ENCODE data around the gene FBXW8.

Gene FBXW8

GRCh38 chr12:116884871-116885270, 25.9 kb upstream of the FBXW8 start:
- no peak for DNase-seq (ENCODE audit: low spot score)
- in situ Hi-C loops (cut with MboI; ENCODE audit: low sequenced_read_pairs, unreplicated experiment): no loop called here
- TF ChIP-seq CTCF (IDR thresholded peaks at IDR 0.05; ENCODE audit: borderline replicate concordance, control extremely low read depth, extremely low read depth, insufficient read depth, missing control alignments): no peak

- no peak for DNase-seq (ENCODE audit: low spot score)
- TF ChIP-seq CTCF (IDR thresholded peaks at IDR 0.05; ENCODE audit: borderline replicate concordance, control extremely low read depth, extremely low read depth, insufficient read depth, missing control alignments): no peak
- in situ Hi-C loops (cut with MboI; ENCODE audit: low sequenced_read_pairs, unreplicated experiment): no loop called here
Observed at GRCh38 chr12:116885491-116885890, 25.3 kb upstream of the FBXW8 start.

GRCh38 chr12:116887244-116887643, 23.5 kb upstream of the FBXW8 start:
- TF ChIP-seq CTCF (IDR thresholded peaks at IDR 0.05; ENCODE audit: borderline replicate concordance, control extremely low read depth, extremely low read depth, insufficient read depth, missing control alignments): no peak
- no peak for DNase-seq (ENCODE audit: low spot score)
- in situ Hi-C loops (cut with MboI; ENCODE audit: low sequenced_read_pairs, unreplicated experiment): no loop called here

GRCh38 chr12:116887897-116888296, 22.9 kb upstream of the FBXW8 start:
- TF ChIP-seq CTCF (IDR thresholded peaks at IDR 0.05; ENCODE audit: borderline replicate concordance, control extremely low read depth, extremely low read depth, insufficient read depth, missing control alignments): no peak
- in situ Hi-C loops (cut with MboI; ENCODE audit: low sequenced_read_pairs, unreplicated experiment): no loop called here
- no peak for DNase-seq (ENCODE audit: low spot score)

- no peak for TF ChIP-seq CTCF (IDR thresholded peaks at IDR 0.05; ENCODE audit: borderline replicate concordance, control extremely low read depth, extremely low read depth, insufficient read depth, missing control alignments)
- in situ Hi-C loops (cut with MboI; ENCODE audit: low sequenced_read_pairs, unreplicated experiment): no loop called here
- no peak for DNase-seq (ENCODE audit: low spot score)
Observed at GRCh38 chr12:116890330-116890729, 20.4 kb upstream of the FBXW8 start.

GRCh38 chr12:116891019-116891418, 19.7 kb upstream of the FBXW8 start:
- no peak for TF ChIP-seq CTCF (IDR thresholded peaks at IDR 0.05; ENCODE audit: borderline replicate concordance, control extremely low read depth, extremely low read depth, insufficient read depth, missing control alignments)
- in situ Hi-C loops (cut with MboI; ENCODE audit: low sequenced_read_pairs, unreplicated experiment): no loop called here
- no peak for DNase-seq (ENCODE audit: low spot score)

Measured in GM13976 (cell line).